HL-60 (cell line): ENCODE measurements around the gene MLLT1.

ENCODE experiments used
- GABPA ChIP-seq: IDR thresholded peaks from 2 replicates; pipeline ENCODE4 v1.6.1; 2012; ENCODE audit warnings: low read depth
- POLR2AphosphoS5 ChIP-seq: IDR thresholded peaks from 2 replicates; pipeline ENCODE4 v1.6.1; 2012; ENCODE audit warnings: low read depth
- TF ChIP-seq, protein P1 (sequence below): IDR thresholded peaks from one replicate; pipeline ENCODE4 v1.5.1; 2011; ENCODE audit warnings: low read length, control low read depth, inconsistent platforms; ENCODE audit not compliant: insufficient read depth
- TF ChIP-seq, protein P2 (sequence below): IDR thresholded peaks from 2 replicates; pipeline ENCODE4 v1.6.1; 2012; ENCODE audit warnings: low read depth; ENCODE audit not compliant: insufficient replicate concordance

DNA sequence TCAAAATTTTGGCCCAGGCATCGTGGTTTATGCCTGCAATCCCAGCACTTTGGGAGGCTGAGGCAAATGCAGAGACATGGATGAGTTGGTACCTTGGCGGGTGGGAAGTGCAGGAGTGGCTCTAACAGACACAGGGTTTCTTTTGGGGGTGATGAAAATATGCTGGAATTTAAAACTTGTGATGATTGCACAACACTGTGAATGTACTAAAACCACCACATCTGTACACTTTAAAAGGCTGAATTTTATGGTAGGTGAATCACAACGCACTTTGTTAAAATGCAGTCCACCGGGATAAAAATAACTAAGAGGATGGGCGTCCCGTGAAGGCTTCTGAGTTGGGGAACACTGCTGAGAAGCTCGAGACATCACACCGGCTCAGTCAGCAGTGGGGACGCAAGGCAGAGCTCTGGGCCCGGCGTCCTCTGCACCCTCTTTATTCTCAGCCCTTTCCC, 47.1 kb downstream of the MLLT1 start:
- TF ChIP-seq, protein P1, sequence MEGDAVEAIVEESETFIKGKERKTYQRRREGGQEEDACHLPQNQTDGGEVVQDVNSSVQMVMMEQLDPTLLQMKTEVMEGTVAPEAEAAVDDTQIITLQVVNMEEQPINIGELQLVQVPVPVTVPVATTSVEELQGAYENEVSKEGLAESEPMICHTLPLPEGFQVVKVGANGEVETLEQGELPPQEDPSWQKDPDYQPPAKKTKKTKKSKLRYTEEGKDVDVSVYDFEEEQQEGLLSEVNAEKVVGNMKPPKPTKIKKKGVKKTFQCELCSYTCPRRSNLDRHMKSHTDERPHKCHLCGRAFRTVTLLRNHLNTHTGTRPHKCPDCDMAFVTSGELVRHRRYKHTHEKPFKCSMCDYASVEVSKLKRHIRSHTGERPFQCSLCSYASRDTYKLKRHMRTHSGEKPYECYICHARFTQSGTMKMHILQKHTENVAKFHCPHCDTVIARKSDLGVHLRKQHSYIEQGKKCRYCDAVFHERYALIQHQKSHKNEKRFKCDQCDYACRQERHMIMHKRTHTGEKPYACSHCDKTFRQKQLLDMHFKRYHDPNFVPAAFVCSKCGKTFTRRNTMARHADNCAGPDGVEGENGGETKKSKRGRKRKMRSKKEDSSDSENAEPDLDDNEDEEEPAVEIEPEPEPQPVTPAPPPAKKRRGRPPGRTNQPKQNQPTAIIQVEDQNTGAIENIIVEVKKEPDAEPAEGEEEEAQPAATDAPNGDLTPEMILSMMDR, result no peak
- TF ChIP-seq POLR2AphosphoS5 (no peak), GABPA (no peak)
- TF ChIP-seq, protein P2, sequence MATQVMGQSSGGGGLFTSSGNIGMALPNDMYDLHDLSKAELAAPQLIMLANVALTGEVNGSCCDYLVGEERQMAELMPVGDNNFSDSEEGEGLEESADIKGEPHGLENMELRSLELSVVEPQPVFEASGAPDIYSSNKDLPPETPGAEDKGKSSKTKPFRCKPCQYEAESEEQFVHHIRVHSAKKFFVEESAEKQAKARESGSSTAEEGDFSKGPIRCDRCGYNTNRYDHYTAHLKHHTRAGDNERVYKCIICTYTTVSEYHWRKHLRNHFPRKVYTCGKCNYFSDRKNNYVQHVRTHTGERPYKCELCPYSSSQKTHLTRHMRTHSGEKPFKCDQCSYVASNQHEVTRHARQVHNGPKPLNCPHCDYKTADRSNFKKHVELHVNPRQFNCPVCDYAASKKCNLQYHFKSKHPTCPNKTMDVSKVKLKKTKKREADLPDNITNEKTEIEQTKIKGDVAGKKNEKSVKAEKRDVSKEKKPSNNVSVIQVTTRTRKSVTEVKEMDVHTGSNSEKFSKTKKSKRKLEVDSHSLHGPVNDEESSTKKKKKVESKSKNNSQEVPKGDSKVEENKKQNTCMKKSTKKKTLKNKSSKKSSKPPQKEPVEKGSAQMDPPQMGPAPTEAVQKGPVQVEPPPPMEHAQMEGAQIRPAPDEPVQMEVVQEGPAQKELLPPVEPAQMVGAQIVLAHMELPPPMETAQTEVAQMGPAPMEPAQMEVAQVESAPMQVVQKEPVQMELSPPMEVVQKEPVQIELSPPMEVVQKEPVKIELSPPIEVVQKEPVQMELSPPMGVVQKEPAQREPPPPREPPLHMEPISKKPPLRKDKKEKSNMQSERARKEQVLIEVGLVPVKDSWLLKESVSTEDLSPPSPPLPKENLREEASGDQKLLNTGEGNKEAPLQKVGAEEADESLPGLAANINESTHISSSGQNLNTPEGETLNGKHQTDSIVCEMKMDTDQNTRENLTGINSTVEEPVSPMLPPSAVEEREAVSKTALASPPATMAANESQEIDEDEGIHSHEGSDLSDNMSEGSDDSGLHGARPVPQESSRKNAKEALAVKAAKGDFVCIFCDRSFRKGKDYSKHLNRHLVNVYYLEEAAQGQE, result no peak
